22Rv1 (cell line): Measurements from ENCODE around the gene CAMTA2.

Experiments
- ZFX ChIP-seq: fragments of 450-650 bp; IDR thresholded peaks from 2 replicates; pipeline ENCODE4 v1.6.1; 2017; ENCODE audit warnings: antibody characterized with exemption, borderline replicate concordance
- TF ChIP-seq, protein P1 (sequence below): fragments of 450-650 bp; IDR thresholded peaks from 2 replicates; pipeline ENCODE4 v1.5.1; 2017; ENCODE audit warnings: mild to moderate bottlenecking

GRCh38 chr17:4947010-4947410 is 40.5 kb downstream of the CAMTA2 start:
- TF ChIP-seq, protein P1, sequence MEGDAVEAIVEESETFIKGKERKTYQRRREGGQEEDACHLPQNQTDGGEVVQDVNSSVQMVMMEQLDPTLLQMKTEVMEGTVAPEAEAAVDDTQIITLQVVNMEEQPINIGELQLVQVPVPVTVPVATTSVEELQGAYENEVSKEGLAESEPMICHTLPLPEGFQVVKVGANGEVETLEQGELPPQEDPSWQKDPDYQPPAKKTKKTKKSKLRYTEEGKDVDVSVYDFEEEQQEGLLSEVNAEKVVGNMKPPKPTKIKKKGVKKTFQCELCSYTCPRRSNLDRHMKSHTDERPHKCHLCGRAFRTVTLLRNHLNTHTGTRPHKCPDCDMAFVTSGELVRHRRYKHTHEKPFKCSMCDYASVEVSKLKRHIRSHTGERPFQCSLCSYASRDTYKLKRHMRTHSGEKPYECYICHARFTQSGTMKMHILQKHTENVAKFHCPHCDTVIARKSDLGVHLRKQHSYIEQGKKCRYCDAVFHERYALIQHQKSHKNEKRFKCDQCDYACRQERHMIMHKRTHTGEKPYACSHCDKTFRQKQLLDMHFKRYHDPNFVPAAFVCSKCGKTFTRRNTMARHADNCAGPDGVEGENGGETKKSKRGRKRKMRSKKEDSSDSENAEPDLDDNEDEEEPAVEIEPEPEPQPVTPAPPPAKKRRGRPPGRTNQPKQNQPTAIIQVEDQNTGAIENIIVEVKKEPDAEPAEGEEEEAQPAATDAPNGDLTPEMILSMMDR = no peak
- no peak for TF ChIP-seq ZFX
